OCI-M2 (cell line): ENCODE measurements around the gene CFAP91.

Experiments
- DNase-seq: peaks from one replicate; lab custom pipeline; 2025; ENCODE audit not compliant: unreplicated experiment; lab: John Stamatoyannopoulos, UW

The CFAP91 gene

GRCh38 chr3:119702530-119703527 lies at the start of gene CFAP91:
TSS of gene CFAP91 (plus strand) at chr3:119703022. CDS start at chr3:119703099, 77 bp downstream.
- DNase-seq = no peak

- DNase-seq = no peak
Measured at GRCh38 chr3:119653876-119654275, 48.9 kb upstream of the CFAP91 start.

DNA sequence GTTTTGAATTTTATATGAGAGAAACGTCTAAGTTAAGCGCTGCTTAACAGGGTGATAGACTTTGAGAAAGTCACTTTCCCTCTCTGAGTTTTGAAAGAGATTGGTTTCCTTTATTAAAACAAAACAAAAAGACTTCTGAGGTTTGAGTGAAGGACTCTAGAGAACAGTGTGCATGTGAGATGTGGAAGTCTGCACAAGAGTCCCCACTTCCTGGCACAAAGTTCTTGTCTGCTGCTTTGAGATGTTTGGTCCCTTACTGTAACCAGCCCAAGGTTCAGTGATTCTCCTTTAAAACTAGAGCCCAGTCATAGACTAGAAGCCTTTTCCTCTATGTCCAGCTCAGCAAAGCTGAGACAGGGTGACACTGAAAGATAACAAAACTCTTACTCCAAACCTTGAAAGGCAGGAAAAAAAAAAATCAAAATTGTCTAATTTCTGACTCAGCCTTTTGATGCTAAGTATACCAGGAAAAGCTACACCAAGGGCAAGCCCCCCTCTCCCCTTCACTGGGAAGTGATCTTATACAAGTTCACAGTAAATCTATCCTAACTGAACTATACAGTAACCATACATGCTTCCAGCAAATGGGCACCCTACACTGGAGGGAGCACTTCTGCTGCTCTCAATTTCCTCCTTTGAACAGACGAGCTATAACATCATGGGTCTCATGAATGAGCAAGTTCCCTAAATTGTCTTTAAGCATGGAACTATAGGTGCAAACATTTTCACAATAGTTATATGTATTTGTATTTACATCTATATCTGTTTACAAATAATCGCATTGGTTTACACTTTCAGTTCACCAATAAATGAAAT lies 44.7 kb upstream of the CFAP91 start:
- DNase-seq = no peak

GRCh38 chr3:119658994-119659393 lies 43.8 kb upstream of the CFAP91 start:
- DNase-seq = no peak

DNA sequence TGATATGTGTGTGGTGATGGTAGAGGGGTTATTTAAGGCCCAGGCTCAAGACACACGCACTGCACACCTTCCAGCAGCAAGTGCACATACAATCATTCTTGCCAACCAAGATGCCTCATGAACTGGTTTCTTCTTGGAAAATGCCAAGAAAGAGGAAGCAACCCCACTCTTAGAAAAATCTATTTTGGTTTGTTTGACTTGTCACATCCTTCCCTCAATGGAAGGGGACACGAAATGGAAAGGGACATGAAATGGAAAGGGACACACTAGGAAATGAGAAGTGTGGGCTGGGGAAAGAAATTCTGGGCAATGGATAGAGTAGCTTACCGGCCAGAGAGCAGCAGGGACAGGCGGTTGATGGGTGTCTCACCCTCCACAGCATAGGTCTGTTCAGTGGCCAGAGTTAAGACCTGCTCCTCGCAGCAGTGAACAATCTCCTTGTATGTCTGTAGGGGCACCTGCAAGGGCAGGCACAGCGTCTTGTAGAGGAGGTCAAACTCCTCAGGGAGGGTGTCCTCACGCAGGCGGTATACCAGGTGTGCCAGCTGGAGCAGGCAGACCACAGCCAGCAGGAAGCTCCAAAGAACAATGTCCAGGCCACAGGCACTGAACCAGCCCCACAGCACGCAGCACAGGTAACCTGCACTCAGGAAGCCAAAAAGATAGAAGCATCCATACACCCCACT lies 43.1 kb upstream of the CFAP91 start:
- no peak for DNase-seq

- no peak for DNase-seq
Measured at GRCh38 chr3:119660474-119661440, 42.1 kb upstream of the CFAP91 start, which contains the start of gene POPDC2. TSS of gene POPDC2 (minus strand) at chr3:119660589. CDS start at chr3:119660423, 166 bp downstream.

DNA sequence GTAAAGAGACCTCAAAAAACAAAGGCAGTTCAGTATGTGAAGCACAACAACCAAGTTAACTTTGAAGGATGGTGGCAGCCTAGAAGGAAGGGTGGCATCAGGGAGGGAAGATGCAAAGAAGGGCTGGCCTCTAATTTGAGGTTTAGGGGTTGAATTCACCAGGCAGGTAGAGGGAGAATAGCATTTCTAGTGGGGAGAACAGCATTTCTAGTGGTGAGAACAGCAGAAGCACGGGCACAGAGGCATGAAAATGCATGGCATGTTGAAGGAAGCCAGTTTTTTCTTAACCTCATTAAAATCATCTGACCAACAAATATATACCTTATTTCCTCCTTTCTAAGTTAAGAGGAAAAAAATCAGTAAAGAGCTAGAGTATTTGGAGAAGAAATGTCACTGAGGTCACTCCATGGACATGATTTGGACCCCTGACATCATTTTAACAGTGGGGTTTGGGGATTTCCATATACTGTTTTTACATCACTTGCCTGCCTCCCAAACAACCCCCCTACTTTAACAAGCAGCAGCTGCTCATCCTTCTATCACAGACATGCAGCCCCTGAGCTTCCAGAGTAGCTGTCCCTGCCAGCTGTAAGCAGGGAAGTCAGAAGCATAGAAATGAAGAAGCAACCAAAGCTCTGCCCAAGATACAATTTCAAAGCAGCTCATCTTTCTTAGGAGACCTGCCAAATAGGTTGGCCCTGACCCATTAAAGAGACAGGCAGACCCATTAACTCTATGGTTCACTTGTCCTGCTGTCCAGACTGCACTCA lies 40.0 kb upstream of the CFAP91 start:
- no peak for DNase-seq

DNA sequence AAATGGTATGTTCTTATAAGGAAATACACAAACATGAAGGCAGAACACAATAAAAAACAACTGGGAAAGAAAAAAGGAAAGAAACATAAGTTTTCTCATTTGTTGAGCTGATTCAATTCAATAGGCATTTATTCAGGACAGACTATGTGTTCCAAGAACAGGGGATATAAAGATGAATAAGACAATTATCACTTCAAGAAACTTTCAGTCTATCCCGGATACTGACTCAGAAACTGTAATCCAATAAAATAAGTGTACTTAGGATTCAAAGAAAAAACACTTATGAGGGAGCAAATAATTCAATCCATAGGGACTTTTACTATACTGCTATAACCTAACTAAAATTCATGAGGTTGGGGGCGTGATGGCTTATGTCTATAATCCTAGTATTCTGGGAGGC lies 38.9 kb upstream of the CFAP91 start:
- DNase-seq = no peak

DNA sequence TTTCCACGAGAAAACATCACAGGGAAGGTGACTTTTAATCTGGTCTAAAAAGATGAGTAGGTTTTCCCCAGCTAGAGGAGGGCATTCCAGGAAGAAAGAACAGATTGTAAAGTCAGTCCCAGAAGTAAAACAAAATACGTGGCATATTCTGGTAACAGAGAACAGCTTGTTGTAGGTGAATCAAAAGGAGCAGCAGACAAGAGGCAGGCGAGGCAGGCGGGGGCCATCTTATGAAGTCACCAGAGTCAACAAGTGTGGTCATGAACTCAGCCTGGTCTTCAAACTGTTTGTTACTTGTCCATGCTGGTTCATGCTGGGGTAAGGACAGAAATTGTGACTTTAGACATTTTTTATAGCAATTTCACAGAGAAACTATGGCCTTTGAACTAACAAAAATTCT lies 38.5 kb upstream of the CFAP91 start:
- DNase-seq = no peak

- DNase-seq = no peak
Measured at GRCh38 chr3:119664850-119665379, 37.9 kb upstream of the CFAP91 start.

GRCh38 chr3:119665954-119666559 lies 36.8 kb upstream of the CFAP91 start:
- no peak for DNase-seq

GRCh38 chr3:119669906-119670570 lies 32.8 kb upstream of the CFAP91 start:
- no peak for DNase-seq

DNA sequence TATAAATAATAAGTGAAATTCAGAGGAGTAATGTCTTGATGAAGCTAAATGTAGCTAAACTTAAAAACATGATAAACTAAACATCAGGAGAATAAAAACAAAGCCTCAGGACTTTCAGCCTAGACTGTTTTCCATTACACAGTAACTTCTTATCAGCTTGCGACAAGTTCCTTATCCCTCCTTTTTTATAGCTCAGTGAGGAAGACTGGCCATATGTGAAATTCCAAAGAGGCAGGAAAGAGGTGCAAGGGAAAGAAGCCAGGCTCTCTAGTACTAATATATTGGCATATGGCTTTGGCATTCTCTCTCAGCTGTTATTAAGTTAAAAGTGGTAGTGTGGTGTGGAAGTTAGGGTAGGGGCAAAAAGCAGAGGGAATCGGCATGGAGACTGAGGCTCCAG lies 30.0 kb upstream of the CFAP91 start:
- DNase-seq = no peak

DNA sequence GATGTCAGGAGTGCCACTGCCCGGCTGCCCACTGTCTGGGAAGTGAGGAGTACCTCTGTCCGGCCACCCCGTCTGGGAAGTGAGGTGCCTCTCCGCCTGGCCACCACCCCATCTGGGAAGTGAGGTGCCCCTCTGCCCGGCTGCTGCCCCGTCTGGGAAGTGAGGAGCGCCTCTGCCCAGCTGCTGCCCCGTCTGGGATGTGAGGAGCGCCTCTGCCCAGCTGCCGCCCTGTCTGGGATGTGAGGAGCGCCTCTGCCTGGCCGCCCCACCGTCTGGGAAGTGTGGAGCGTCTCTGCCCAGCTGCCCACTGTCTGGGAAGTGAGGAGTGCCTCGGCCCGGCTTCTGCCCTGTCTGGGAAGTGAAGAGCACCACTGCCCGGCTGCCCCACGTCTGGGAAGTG lies 28.9 kb upstream of the CFAP91 start:
- no peak for DNase-seq

DNA sequence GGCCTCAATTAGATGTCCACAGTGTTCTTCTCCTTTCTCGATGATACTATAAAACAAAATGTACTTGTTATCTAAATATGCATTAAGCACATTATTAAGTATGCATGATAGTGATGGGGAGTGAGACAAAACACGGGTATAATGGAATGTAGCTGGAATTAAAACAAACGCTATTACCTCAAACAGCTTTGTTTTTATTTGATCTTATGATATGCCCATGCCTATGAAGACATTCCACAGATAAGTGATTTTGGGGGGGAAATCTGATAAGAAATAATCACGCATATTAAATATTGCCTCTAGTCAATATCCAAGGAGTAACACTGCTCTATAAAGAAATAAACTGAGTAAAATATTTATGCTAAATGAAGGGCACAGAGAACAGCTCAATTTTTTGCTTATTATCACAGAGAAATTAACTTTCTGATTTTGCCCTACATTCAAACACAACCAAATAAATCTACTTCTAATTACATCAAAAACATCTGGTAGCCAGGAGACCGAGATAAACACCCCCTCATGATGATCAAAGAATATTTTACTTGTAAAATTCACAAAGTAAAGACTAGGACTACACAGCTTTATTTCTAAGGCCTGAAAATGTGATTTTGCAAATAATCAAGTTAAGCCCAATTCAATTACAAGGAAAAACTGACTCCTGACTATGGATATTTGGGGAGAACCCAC lies 27.5 kb upstream of the CFAP91 start:
- no peak for DNase-seq

DNA sequence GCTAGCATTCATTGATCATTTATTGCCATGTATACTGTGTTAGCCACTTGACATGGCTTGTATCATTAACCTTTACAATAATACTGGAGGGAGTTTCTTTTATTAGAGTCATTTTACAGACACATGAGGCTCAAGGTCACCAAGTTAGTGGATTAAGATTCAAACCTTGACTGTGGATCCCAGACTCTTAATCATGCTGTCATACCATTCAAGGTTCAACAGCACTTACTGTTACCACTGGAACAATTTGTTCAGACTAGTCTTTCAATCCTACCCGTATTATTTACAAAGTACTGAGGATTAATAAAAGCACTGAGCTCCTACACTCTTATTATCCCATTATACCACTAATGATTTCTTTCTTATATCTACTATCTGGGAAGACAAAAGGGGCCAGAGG lies 26.8 kb upstream of the CFAP91 start:
- no peak for DNase-seq
